Hepatocyte (in vitro differentiated cells): Measurements from ENCODE around the gene CYTH4.

Source experiments
- EZH2 ChIP-seq: fragments of 200-600 bp; sonication (generic); IDR thresholded peaks from 2 replicates; pipeline ENCODE4 v1.6.1; 2016; ENCODE audit warnings: antibody characterized with exemption, mild to moderate bottlenecking, borderline replicate concordance
- EZH2phosphoT487 ChIP-seq: fragments of 200-600 bp; sonication (generic); IDR thresholded peaks from one replicate; pipeline ENCODE4 v1.6.1; 2018; ENCODE audit warnings: antibody characterized with exemption, mild to moderate bottlenecking, low read depth, moderate library complexity; ENCODE audit not compliant: unreplicated experiment, severe bottlenecking
- TF ChIP-seq, protein P1 (sequence below): fragments of 200-600 bp; sonication (generic); IDR thresholded peaks from 2 replicates; pipeline ENCODE4 v1.5.1; 2016; ENCODE audit warnings: antibody characterized with exemption, mild to moderate bottlenecking; ENCODE audit not compliant: poor library complexity

GRCh38 chr22:37336579-37336978 lies 54.3 kb downstream of the CYTH4 start:
- TF ChIP-seq, protein P1, sequence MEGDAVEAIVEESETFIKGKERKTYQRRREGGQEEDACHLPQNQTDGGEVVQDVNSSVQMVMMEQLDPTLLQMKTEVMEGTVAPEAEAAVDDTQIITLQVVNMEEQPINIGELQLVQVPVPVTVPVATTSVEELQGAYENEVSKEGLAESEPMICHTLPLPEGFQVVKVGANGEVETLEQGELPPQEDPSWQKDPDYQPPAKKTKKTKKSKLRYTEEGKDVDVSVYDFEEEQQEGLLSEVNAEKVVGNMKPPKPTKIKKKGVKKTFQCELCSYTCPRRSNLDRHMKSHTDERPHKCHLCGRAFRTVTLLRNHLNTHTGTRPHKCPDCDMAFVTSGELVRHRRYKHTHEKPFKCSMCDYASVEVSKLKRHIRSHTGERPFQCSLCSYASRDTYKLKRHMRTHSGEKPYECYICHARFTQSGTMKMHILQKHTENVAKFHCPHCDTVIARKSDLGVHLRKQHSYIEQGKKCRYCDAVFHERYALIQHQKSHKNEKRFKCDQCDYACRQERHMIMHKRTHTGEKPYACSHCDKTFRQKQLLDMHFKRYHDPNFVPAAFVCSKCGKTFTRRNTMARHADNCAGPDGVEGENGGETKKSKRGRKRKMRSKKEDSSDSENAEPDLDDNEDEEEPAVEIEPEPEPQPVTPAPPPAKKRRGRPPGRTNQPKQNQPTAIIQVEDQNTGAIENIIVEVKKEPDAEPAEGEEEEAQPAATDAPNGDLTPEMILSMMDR = no peak
- TF ChIP-seq EZH2 = no peak
- no peak for TF ChIP-seq EZH2phosphoT487
